Memory B cell (primary cell): ENCODE measurements around the gene OR8A1.

Experiments
- ATAC-seq: fragments of 150-1000 bp; cut with Tn5 transposase; 2 replicates; pipeline ENCODE4 v1.10.0; 2021; ENCODE audit warnings: low read depth, mild to moderate bottlenecking, moderate library complexity
- DNase-seq, 2 donors: peaks; one replicate each; pipeline ENCODE4 v3.0.0; 2022; ENCODE audit warnings: low spot score in 2 of 2
- H3K27ac Mint-ChIP-seq: one replicate; pipeline ENCODE4 v1.8.0; 2022; ENCODE audit warnings: mild to moderate bottlenecking, moderate library complexity, mixed read lengths
- H3K27me3 Mint-ChIP-seq: one replicate; pipeline ENCODE4 v1.8.0; 2022; ENCODE audit warnings: mixed read lengths
- H3K36me3 Mint-ChIP-seq: one replicate; pipeline ENCODE4 v1.8.0; 2022; ENCODE audit warnings: mild to moderate bottlenecking, mixed read lengths
- H3K4me1 Mint-ChIP-seq: one replicate; pipeline ENCODE4 v1.8.0; 2022; ENCODE audit warnings: mixed read lengths
- H3K4me3 Mint-ChIP-seq: one replicate; pipeline ENCODE4 v1.8.0; 2022; ENCODE audit warnings: mild to moderate bottlenecking, moderate library complexity, mixed read lengths
- H3K9me3 Mint-ChIP-seq: one replicate; pipeline ENCODE4 v1.8.0; 2022; ENCODE audit warnings: mixed read lengths

OR8A1 gene

DNA sequence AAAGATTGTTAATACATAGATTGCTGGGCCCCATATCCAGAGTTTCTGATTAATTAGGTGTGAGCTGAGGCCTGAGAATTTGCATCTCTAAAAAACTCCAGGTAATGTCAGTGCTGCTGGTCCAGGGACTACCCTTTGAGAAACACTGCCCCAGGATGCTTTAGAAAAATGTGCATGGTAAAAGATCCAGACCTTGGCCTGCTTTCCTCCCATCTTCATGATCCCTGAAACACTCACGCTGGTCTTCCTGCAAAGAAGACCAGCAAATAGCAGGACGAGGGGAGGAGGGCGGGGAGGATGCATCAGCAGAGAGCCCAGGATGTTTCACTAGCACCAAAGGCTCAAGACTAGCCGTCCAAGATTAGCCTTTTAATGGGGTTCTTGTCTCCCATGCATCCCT lies at the start of gene OR8A1:
TSS of gene OR8A1 (plus strand) at position 301 of the 400 bp plus-strand sequence. CDS start 123 bp downstream, outside the sequence.
- no peak for ATAC-seq
- H3K27ac Mint-ChIP-seq = no peak within 1 kb of the TSS

GRCh38 chr11:124520550-124520854 lies 49.3 kb upstream of the OR8A1 start:
- Mint-ChIP-seq H3K4me3 (no peak overlapping the region), H3K27ac (no peak overlapping the region), H3K27me3 (peaks cover 3% of the 10 kb centered on the region), H3K4me1 (no peaks in the 10 kb centered on the region), H3K9me3 (no peaks in the 10 kb centered on the region), H3K36me3 (no peaks in the 10 kb centered on the region)
- DNase-seq (no peak), ATAC-seq (no peak)

More for the DNA sequence above, at the start of gene OR8A1:
- Mint-ChIP-seq H3K4me1 (peaks cover 2% of the 10 kb centered on the region), H3K4me3 (no peak within 1 kb of the TSS), H3K27me3 (peaks cover 16% of the 10 kb centered on the region), H3K36me3 (no peaks in the 10 kb centered on the region), H3K9me3 (no peaks in the 10 kb centered on the region)
- DNase-seq = no peak

DNA sequence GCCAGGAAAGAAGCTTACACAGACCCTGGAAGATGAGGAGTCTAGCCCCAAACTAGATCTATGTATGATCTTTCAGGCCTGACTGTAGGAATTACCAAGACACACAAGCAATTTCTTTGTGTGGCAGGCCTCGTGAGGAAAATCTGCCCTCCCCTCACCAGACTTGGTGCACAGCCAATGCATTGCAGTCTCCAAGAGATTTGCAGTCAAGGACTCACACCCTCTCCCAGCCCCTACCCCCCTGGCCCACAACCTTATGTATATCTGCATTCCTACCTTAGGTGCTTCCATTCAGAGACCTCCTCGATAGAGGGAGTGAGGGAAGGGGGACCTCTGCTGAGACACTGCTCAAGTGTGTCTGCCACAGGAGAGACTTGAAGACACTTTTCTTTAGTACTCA lies 36.2 kb upstream of the OR8A1 start:
- Mint-ChIP-seq H3K4me3 (no peak overlapping the region), H3K27me3 (peaks cover 20% of the 10 kb centered on the region), H3K4me1 (no peaks in the 10 kb centered on the region), H3K36me3 (no peaks in the 10 kb centered on the region), H3K9me3 (peaks cover 3% of the 10 kb centered on the region), H3K27ac (no peak overlapping the region)
- ATAC-seq (no peak), DNase-seq (no peak)

GRCh38 chr11:124534051-124534450 lies 35.7 kb upstream of the OR8A1 start:
- Mint-ChIP-seq H3K27me3 (peaks cover 20% of the 10 kb centered on the region), H3K36me3 (no peaks in the 10 kb centered on the region), H3K9me3 (peaks cover 3% of the 10 kb centered on the region), H3K4me3 (no peak overlapping the region), H3K27ac (no peak overlapping the region), H3K4me1 (no peaks in the 10 kb centered on the region)
- no peak for DNase-seq
- no peak for ATAC-seq

DNA sequence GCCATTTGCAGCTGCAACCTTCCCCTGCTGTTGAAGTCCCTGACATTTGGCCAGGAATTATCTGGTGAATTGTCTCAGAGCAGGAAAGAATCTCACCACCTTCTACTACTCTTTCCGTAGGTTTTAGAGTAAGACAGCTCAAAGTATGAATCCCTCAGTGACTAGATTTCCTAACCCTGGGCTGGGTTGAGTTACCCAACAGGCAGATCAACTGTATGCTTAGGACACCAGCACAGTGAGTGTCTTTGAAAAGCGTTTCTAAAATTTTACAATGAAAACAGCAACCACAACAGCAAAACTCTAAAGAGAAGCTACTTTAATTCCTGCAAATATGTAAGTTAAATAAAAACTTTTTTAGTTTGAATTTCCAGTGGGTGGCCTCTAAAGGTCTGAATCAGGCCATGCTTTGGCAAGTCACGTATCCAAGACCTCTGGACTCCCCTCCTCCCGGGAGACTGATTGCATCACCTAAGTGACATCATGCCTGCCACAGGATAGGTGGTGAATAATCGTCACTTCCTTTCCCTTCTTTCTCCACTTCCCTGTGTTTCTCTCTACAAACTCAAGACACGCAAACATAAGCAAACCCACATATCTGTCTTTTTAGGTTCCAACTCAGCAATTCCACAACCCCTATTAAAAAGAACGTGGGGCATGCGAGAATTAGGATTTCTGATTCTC lies 34.1 kb upstream of the OR8A1 start:
- DNase-seq = no peak
- H3K9me3 Mint-ChIP-seq = no peaks in the 10 kb centered on the region
- H3K27me3 Mint-ChIP-seq = peaks cover 18% of the 10 kb centered on the region
- no peak overlapping the region for H3K4me3 Mint-ChIP-seq
- no peak for ATAC-seq
- no peaks in the 10 kb centered on the region for H3K4me1 Mint-ChIP-seq
- H3K27ac Mint-ChIP-seq = no peak overlapping the region
- no peaks in the 10 kb centered on the region for H3K36me3 Mint-ChIP-seq

GRCh38 chr11:124536520-124536919 lies 33.3 kb upstream of the OR8A1 start:
- H3K4me1 Mint-ChIP-seq = no peaks in the 10 kb centered on the region
- no peak overlapping the region for H3K27ac Mint-ChIP-seq
- ATAC-seq (no peak), DNase-seq (no peak)
- H3K4me3 Mint-ChIP-seq = no peak overlapping the region
- H3K27me3 Mint-ChIP-seq = peaks cover 19% of the 10 kb centered on the region
- H3K36me3 Mint-ChIP-seq = no peaks in the 10 kb centered on the region
- H3K9me3 Mint-ChIP-seq = no peaks in the 10 kb centered on the region

DNA sequence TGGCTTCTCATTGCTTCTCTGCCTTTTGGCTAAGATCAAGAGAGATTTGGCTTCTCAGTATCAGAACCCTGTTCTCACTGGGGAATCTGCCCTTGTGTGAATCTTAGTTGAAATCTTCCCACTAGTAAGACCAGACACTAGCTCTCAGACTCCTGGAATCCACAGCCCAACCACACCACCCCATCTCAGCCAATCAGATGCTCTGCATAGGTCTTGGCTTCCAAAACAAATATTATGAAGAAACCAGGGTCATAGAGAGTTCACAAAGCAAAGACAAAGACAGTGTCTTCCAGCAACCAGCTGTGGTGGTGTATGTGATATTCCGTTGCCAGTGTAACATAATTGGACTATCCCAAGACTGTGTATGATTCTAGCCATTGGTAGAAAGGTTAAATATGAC lies 31.8 kb upstream of the OR8A1 start:
- Mint-ChIP-seq H3K36me3 (no peaks in the 10 kb centered on the region), H3K4me1 (no peaks in the 10 kb centered on the region), H3K27me3 (peaks cover 20% of the 10 kb centered on the region), H3K4me3 (no peak overlapping the region), H3K27ac (no peak overlapping the region), H3K9me3 (no peaks in the 10 kb centered on the region)
- no peak for ATAC-seq
- DNase-seq = no peak

GRCh38 chr11:124541204-124541603 lies 28.6 kb upstream of the OR8A1 start:
- DNase-seq (no peak), ATAC-seq (no peak)
- H3K4me3 Mint-ChIP-seq = no peak overlapping the region
- H3K9me3 Mint-ChIP-seq = no peaks in the 10 kb centered on the region
- H3K27ac Mint-ChIP-seq = no peak overlapping the region
- no peaks in the 10 kb centered on the region for H3K36me3 Mint-ChIP-seq
- H3K27me3 Mint-ChIP-seq = peaks cover 15% of the 10 kb centered on the region
- H3K4me1 Mint-ChIP-seq = no peaks in the 10 kb centered on the region

GRCh38 chr11:124543145-124543544 lies 26.7 kb upstream of the OR8A1 start:
- Mint-ChIP-seq H3K4me3 (no peak overlapping the region), H3K27me3 (peaks cover 11% of the 10 kb centered on the region), H3K27ac (no peak overlapping the region), H3K36me3 (no peaks in the 10 kb centered on the region), H3K4me1 (no peaks in the 10 kb centered on the region), H3K9me3 (no peaks in the 10 kb centered on the region)
- DNase-seq (no peak), ATAC-seq (no peak)

DNA sequence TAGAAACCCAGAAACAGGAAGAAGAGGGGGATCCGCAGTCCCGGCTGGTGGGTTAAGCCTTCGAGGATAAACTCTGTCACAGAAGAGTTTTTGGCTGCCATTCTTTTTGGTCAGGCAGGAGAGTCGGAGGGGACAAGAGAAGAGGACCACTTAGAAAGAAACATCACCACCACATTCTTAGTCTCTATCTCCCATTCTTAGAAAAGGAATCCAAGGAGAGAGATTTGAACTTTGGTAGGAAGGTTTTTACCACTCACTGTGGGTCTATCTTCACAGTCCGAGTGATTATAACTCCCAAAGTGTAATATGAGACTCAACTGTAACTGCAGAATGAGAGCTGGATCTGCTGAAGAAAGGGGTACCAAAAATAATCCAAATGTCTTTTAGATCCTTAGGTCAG lies 26.2 kb upstream of the OR8A1 start, which contains the start of gene OR8B12:
TSS of gene OR8B12 (minus strand) at position 101 of the 400 bp plus-strand sequence. CDS start at position 101, 0 bp downstream.
- no peak for ATAC-seq
- no peak within 1 kb of the TSS for H3K4me3 Mint-ChIP-seq
- H3K4me1 Mint-ChIP-seq = no peaks in the 10 kb centered on the region
- H3K36me3 Mint-ChIP-seq = no peaks in the 10 kb centered on the region
- DNase-seq = no peak
- H3K27ac Mint-ChIP-seq = no peak within 1 kb of the TSS
- no peaks in the 10 kb centered on the region for H3K9me3 Mint-ChIP-seq
- peaks cover 11% of the 10 kb centered on the region for H3K27me3 Mint-ChIP-seq

- no peak overlapping the region for H3K27ac Mint-ChIP-seq
- H3K4me3 Mint-ChIP-seq = no peak overlapping the region
- no peaks in the 10 kb centered on the region for H3K36me3 Mint-ChIP-seq
- ATAC-seq = no peak
- H3K4me1 Mint-ChIP-seq = no peaks in the 10 kb centered on the region
- peaks cover 2% of the 10 kb centered on the region for H3K9me3 Mint-ChIP-seq
- no peak for DNase-seq
- H3K27me3 Mint-ChIP-seq = peaks cover 2% of the 10 kb centered on the region
Observed at GRCh38 chr11:124551189-124551588, 18.6 kb upstream of the OR8A1 start.

GRCh38 chr11:124551987-124552386 lies 17.8 kb upstream of the OR8A1 start:
- Mint-ChIP-seq H3K9me3 (peaks cover 2% of the 10 kb centered on the region), H3K4me1 (no peaks in the 10 kb centered on the region), H3K36me3 (no peaks in the 10 kb centered on the region), H3K4me3 (no peak overlapping the region), H3K27me3 (peaks cover 3% of the 10 kb centered on the region), H3K27ac (no peak overlapping the region)
- ATAC-seq = no peak
- DNase-seq = no peak

GRCh38 chr11:124556828-124557227 lies 13.0 kb upstream of the OR8A1 start:
- Mint-ChIP-seq H3K27ac (no peak overlapping the region), H3K4me1 (no peaks in the 10 kb centered on the region), H3K36me3 (no peaks in the 10 kb centered on the region), H3K4me3 (no peak overlapping the region), H3K27me3 (peaks cover 5% of the 10 kb centered on the region), H3K9me3 (peaks cover 2% of the 10 kb centered on the region)
- ATAC-seq (no peak), DNase-seq (no peak)

- no peak overlapping the region for H3K27ac Mint-ChIP-seq
Observed at GRCh38 chr11:124570160-124570559, 363 bp downstream of the OR8A1 start.

GRCh38 chr11:124577716-124578427 lies 8.1 kb downstream of the OR8A1 start:
- Mint-ChIP-seq H3K36me3 (no peaks in the 10 kb centered on the region), H3K27ac (no peak overlapping the region), H3K4me1 (no peaks in the 10 kb centered on the region), H3K27me3 (peaks cover 4% of the 10 kb centered on the region), H3K4me3 (no peak overlapping the region), H3K9me3 (no peaks in the 10 kb centered on the region)
- DNase-seq (no peak), ATAC-seq (no peak)

More at GRCh38 chr11:124570160-124570559, 363 bp downstream of the OR8A1 start:
- H3K27me3 Mint-ChIP-seq = peaks cover 18% of the 10 kb centered on the region
- peaks cover 2% of the 10 kb centered on the region for H3K4me1 Mint-ChIP-seq
- ATAC-seq (no peak), DNase-seq (no peak)
- H3K4me3 Mint-ChIP-seq = no peak overlapping the region
- H3K9me3 Mint-ChIP-seq = no peaks in the 10 kb centered on the region
- H3K36me3 Mint-ChIP-seq = no peaks in the 10 kb centered on the region
